Right renal pelvis (tissue), 4 donors: ENCODE measurements around the gene SKOR2. TPM values are rescaled to one million over a fixed set of nuclear protein-coding genes. Genes with fewer than 3 reads are reported as not detected.

Experiments
- DNase-seq, 4 donors: peaks; one replicate each; pipeline ENCODE4 v3.0.0-alpha.2; 2013; ENCODE audit warnings: low read depth in 4 of 4, low spot score in 3 of 4, missing footprints in 1 of 4
- polyA plus RNA-seq, 4 donors: library from polyadenylated mRNA; unstranded; fragments of 120-200 nt; gene quantifications; one replicate each; pipeline ENCODE4 v1.2.1, GENCODE V29; 2013; ENCODE audit not compliant: insufficient read length in 4 of 4

SKOR2 gene, protein sequence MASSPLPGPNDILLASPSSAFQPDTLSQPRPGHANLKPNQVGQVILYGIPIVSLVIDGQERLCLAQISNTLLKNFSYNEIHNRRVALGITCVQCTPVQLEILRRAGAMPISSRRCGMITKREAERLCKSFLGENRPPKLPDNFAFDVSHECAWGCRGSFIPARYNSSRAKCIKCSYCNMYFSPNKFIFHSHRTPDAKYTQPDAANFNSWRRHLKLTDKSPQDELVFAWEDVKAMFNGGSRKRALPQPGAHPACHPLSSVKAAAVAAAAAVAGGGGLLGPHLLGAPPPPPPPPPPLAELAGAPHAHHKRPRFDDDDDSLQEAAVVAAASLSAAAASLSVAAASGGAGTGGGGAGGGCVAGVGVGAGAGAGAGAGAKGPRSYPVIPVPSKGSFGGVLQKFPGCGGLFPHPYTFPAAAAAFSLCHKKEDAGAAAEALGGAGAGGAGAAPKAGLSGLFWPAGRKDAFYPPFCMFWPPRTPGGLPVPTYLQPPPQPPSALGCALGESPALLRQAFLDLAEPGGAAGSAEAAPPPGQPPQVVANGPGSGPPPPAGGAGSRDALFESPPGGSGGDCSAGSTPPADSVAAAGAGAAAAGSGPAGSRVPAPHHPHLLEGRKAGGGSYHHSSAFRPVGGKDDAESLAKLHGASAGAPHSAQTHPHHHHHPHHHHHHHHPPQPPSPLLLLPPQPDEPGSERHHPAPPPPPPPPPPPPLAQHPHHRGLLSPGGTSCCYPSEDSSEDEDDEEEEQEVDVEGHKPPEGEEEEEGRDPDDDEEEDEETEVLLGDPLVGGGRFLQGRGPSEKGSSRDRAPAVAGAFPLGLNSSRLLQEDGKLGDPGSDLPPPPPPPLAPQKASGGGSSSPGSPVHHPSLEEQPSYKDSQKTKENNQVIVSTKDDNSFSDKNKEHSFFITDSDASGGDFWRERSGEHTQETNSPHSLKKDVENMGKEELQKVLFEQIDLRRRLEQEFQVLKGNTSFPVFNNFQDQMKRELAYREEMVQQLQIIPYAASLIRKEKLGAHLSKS
- polyA plus RNA-seq: not detected

DNA sequence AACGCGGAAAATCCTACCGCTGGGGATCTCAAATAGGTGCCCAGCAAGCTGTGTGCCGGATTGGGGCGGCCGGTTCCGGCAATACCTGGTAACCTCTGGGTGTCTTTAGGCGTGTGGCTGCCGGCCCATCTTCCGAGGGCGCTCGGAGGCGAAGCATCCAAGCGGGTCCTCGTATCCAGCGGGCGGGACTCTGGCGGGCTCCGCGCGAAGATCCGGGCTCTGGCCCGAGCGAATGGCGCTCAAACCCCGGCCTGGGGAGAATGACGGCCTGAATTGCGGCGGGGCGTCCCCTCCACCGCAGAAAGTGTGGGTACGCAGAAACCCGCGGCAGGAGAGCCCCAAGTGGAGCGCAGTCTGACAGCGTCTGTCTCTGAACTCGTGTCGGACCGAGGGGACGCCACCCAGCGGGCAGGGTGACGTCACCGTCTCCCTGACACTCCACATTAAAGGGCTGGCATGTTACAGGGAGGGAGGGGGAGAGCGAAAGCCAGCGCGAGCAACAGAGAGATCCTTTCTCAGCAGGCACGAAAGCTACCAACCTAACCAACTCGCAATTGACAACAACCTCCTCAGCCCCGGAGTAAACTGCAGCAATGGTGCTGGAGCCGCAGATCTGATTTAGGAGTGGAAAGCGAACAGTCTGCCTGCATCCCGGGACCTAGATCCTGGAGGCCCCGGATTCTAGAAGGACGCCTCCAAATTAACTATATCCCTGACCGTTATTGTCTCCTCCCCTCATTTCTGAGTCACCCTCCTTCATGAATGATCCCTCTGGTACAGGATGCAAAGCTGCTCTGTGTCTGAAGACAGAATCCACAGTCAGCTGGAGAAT lies at the start of gene SKOR2:
SKOR2 (minus strand) TSS at position 372 of the 832 bp plus-strand sequence. CDS start 2,477 bp downstream, outside the sequence.
- no peak for DNase-seq

DNA sequence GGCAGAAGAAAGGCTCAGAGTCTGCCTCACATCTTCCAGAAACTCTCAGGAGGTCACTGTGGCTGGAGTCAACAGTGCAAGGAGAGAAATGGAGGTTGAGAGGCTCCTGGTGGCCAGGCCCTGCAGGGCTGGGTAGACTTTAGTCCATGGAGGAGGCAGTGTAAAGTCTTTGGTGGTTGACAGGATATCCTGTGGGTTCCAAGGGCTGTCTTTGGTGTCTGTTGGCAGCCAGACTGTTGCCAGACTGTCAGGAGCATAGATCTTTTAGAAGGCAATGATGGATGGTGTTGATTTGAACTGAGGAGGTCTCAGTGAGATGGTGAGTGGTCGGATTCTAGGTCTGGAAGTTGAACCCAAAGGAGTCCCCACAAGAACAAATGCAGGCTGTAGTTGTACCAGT lies 45.0 kb upstream of the SKOR2 start:
- no peak for DNase-seq

DNA sequence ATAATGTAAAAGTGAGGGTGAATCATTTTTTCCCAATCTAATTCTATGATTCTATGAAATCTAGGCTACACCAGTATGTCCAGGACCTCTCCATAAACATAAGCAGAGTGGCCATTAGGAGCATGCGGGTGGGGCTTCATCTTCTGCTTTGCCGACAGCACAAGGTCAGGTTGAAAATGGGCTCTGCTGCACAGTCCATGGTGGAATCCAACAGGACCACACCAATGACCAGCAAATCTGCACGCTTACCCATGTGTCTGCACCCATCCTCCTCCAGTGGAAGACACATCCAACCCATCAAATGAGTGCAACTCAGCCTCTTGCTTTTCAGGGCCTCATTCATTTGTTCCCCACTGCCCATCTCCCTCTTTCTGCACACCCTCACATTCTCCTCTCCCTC lies 43.3 kb upstream of the SKOR2 start:
- no peak for DNase-seq

DNA sequence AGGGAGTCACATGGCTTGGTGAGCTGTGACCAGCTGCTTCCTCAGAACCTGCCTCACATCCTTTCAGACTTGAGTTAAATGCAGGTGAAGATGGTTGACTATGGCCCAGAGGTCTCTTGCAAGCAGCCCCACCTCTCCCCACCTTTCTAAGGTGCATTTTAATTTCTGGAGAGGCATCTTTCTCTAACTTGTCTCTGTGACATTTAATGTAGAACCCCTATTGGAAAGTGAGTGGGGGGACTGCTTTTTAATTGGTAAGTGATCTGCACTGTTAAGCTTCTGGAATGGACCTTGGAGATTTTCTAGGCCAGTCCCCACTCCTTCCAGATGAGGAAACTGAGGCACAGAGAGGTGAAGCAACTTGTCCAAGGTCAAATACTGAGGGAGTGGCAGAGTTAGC lies 37.3 kb upstream of the SKOR2 start:
- DNase-seq: no peak

DNA sequence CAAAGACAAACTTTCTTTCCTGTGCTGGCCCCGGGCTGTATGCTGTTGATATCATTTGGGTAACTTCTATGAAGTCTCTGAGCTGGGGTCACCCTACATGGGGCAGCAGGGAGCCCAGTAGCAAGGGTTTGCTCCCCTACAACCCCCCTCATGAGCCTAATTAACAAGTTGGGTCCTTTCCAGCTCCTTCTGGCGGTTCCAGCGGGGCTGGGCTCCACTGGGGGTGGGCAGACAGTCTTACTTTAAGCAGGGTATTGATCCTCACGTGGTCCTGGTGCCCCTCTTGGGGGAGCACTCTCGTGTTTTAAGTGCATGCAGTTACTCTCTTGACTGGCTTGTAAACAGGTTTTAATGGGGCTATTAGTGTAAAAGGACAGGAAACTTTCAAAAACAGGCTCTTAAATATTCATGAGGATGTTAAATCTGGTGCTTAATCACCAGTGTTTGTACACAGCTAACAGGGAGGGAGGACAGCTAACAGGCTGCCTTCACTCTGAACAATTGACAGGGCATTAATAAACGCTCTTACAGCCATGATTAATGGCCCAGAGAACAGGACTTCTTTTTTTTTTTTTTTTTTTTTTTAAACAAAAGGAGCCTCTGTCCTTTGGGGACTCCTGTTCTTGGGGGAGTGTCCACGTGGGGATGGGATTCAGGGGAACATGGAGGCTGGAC lies 36.6 kb upstream of the SKOR2 start:
- DNase-seq: no peak

DNA sequence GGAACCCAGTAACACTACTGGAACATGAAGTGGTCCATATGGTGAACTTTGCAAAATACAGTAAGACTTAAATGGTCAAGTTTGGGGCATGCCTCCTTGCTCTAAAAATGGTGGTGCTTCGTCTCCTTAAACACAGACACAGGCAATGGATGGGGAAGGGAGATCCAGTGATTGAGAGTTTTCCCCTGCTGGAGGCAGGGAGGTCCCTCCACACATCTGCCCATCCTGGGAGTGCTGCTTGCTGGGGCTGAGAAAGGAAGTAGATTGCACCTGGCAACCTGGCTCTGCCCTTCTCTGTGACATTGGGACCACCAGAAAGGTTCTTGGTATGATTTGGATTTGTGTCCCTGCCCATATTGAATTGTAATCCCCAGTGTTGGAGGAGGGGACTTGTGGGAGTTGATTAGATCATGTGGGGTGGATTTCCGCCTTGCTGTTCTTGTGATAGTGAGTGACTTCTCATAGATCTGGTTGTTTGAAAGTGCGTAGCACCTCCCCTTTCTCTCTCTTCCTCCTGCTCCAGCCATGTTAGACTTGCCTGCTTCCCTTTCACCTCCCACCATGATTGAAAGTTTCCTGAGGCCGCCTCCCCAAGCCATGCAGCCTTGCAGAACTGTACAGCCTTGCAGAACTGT lies 35.4 kb upstream of the SKOR2 start:
- no peak for DNase-seq

DNA sequence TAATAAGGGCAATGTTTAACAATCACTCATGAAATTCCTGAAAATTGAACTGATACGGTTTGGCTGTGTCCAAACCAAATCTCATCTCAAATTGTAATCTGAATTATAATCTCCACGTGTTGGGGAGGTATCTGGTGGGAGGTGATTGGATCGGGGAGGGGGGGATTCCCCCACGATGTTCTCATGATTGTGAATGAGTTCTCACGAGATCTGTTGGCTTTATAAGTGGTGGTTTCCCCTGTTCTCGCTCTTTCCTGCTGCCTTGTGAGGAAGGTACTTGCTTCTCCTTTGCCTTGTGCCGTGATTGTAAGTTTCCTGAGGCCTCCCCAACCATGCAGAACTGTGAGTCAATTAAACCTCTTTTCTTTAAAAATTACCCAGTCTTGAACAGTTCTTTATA lies 34.0 kb upstream of the SKOR2 start:
- DNase-seq: no peak

DNA sequence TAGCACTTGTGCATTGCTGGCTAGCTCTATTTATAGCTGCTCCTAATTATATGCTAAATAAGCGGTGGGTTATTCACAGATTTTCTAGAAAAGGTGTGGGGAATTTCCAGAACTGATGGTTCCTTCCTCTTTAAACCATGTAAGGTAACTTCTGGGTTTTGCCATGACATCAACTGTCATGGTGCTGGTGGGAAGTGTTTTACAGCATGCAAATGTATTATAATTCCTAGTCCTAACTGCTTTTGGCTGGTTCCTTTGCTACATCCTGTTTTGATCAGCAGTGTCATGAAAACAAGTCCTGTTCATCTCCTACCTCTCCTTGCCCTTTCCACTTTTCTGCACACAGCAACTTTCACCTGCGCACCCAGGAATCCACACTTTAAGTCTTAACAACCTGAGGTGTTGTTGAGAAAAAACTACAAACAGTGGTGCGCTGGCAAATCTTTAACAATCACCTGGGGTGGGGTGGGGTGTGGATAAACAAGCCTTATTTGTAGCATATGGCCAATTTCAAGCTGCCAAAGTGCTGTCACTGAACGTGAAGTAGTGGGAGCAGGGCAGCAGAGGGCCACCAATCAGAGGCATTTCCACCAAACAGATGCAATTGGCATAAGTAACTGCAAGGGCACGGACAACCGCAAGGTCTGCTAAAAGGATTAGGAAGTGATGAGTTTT lies 33.4 kb upstream of the SKOR2 start:
- no peak for DNase-seq

DNA sequence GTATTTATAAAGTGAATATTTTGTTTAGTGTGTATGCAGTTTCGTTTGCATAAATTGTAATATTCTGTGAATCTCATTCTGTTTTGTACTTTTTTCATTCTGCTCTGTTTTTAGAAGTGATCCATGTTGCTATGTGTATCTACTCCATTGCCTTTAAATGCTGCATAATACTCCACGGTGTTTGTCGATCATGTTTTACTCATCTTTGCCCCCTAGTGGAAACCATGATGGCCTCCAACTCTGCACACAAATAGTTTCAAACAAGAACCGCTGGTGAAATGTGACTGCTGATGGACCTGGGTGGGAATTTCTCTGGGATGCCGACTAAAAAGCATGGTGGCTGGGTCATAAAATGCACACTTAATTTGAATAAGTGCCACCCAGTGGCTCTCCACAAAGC lies 32.0 kb upstream of the SKOR2 start:
- DNase-seq: no peak

DNA sequence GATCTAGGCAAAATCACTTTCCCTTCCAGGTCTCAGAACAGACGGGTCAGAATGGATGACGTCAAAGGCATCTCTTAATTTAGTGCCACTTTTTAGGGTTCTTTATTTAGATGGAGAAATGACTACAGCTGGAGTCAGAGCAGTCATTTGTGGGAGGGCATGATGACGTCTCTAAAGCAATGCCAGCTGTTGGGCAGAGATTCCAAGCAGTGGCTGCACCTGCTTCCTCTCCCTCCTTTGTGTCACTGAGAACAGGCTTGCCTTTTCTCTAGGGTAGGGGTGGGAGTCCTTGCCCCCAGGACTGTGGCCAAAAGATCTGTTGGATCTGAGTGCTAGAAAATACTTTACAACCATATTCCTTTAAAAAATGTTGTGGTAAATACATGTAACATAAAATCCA lies 28.7 kb upstream of the SKOR2 start:
- no peak for DNase-seq

DNA sequence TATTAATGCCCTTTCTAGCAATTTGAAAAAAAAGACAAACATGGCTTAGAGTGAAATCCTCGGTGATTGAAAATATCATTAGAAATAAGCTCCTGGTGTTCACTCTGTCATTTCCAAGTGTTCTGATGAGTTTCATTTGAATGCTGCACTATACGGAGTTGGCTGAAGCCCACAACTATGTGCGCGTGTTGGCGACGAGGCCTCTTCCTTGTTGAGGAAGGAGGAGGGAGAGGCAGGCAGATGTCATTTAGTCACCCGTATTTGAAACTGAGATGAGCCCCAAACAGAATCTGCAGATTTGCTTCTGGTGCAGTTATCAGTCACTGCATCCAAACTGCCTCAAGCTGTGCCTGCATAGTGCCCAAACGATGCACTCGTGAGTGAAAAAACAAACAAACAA lies 23.5 kb upstream of the SKOR2 start:
- no peak for DNase-seq

DNA sequence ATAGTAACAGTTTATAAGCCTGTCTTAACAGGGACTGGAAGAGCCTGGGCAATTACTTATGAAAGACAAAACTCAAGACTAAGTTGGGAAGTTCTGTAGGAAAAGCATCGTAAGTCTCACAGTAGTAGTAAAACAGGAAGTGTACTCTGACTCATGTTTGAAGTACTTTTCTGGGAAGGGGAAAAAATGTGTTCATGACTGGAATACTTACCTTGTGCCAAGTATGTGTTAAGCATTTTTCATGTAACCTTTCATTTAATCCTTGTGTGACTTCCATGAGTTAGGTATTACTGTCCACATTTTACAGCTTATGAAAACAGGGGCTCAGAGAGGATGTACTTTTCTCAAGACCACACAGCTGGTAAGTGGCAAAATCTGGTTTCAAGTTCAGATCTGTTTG lies 13.7 kb upstream of the SKOR2 start:
- DNase-seq: no peak

DNA sequence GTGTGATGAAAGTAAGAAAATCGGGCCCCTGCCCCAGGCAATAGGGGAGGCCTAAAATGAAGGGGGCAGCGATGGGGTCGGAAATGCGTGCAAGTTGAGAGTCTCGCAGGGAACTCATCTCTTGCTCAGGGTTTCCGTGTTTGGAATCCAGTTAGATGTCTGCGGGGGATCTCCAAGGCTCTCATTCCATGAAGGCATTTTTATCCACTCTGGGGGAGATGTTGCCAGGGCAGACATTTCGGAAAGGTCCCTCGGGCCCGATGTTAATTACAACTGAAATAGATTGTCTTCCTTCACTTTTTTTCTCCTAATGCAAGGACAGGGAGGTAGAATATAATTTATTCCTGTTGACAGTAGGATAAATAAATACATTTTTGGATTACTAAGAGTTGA lies 12.8 kb upstream of the SKOR2 start:
- no peak for DNase-seq

DNA sequence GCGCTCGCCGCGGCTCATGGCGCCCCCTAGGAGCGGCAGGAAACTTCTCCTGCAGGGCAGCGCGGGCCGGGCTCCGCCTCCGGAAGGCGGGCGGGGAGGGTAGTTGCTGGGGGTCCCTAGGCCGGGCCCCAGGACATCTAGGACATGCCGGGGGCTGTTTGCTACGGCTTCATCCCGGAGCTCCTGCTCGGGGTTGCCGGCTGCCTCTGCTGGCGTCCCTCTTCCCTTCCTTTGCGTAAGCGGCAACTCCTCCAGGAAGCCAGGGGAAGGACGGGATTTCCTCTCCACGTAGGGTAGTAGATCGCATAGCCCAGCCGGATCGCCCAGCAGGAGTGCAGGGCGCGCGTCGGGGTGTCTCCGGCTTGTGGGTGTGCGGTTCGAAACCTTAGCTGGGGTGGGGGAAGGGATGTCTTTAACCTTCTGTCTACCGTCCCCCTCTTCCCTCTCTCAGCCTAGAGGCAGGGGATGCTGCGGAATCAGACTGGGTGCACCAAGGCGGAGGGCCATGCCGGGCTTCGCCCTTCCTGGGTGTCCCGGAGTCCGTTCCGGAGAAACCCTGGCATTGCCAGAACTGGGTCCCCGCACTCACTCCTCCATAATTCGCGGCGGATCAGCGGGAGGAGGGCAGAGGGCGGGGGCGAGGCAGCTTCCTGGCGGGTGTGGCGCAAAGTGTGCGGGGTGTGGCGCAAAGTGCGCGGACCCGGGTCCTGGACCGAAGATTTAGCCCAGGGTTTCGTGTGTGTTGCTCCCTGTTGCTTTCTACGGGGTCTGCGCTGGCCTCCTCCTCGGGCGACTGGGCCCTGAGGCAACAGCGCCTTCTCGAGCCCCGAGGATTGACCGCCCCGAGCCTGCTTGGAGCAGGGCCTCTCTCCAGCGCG lies 12.2 kb upstream of the SKOR2 start:
- no peak for DNase-seq

DNA sequence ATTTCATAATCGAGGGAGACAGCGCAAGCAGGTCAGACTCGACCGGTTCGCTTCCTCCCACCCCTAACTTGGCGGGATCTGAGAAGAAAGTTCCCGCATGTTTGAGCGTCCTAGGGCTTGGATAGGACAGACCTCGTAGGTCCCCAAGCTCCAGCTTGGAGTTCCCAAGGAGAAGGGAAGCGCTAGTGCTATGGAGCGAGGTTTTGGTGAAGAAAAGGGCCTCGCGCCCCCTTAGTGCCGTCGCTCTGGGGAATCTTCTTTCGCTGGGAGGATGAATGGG lies 11.6 kb upstream of the SKOR2 start:
- DNase-seq: no peak

DNA sequence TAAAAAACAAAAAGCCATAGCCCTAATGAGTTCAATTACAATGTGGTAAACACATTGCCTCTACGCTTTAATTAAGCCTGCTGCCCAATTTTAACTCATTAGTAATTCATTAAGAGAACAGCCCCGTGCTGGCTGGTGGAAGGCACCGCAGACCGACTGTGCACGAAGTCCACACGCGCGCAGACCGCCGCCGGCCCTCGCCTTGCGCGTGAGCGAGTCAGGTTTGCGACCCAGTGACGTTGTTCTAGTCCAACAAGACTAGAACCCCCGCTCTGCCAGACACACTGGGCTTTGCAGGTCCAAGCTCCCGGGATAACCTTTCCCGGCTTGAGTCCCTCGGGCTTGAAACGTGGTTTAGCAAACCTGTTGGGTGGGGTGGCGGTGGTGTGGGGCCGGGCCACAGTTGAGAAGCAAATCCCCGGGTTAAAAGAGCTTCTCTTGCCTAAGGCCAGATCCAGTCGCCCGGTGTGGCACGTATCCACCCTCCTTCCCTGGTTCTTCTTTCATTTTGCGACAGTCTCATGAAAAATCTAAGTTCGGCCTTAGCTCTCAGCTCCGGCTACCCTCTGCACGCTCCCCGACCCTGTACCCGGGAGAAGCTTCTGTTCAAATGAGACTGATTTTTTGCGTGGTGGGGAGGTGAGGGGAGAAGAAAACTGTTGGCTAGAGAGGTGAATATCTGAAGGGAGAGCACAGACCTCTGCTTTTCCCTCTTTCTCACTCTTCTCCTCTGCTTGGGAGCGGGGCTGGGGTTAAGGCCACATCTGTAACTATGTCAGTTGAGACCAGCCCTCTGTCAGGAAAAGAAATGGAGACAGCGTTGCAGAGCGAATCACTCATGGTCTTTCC lies 11.1 kb upstream of the SKOR2 start:
- no peak for DNase-seq

DNA sequence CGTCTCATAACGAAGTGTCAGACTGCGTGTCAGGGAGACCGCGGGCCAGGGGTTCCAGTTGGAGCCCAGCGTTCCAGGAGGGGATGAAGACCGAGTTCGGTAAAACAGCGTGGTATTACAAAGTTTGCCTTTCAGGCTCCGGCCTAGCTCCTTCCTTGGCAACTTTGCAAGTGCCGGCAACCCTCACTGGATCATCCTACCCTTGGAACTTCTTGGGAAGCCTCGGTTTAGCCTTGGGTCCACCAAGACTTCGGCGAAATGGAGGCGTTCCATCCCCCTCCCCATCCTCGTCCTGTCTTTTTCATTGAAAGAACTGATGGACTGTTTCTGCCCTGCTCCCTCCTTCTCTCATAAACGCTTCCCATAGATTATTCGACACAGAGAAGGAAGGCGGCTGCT lies 10.4 kb upstream of the SKOR2 start:
- DNase-seq: no peak
